Subcutaneous abdominal adipose tissue (tissue), 5 donors: Measurements from ENCODE around the gene GLDN.

ENCODE experiments used
- H3K27ac ChIP-seq: one replicate; pipeline ENCODE4 v1.7.0; 2013; ENCODE audit warnings: low read depth, mild to moderate bottlenecking, inconsistent platforms, low read length, moderate library complexity
- H3K27me3 ChIP-seq, 5 donors: one replicate each; pipeline ENCODE4 v1.7.0; 2013; ENCODE audit warnings: low read length in 5 of 5, inconsistent platforms in 1 of 5; ENCODE audit not compliant: control insufficient read depth in 5 of 5, insufficient read depth in 4 of 5
- H3K36me3 ChIP-seq, 5 donors: one replicate each; pipeline ENCODE4 v1.7.0; 2013; ENCODE audit warnings: low read length in 5 of 5; ENCODE audit not compliant: control insufficient read depth in 5 of 5, insufficient read depth in 5 of 5
- H3K4me1 ChIP-seq, 5 donors: one replicate each; pipeline ENCODE4 v1.7.0; 2013; ENCODE audit warnings: low read length in 5 of 5, mild to moderate bottlenecking in 3 of 5, moderate library complexity in 1 of 5; ENCODE audit not compliant: control insufficient read depth in 5 of 5, insufficient read depth in 5 of 5
- H3K4me3 ChIP-seq, 5 donors: one replicate each; pipeline ENCODE4 v1.7.0; 2013; ENCODE audit warnings: low read length in 5 of 5, low read depth in 1 of 5
- H3K9ac ChIP-seq, 5 donors: one replicate each; pipeline ENCODE4 v1.7.0; 2013; ENCODE audit warnings: low read length in 5 of 5, mild to moderate bottlenecking in 4 of 5, moderate library complexity in 3 of 5
- H3K9me3 ChIP-seq, 5 donors: one replicate each; pipeline ENCODE4 v1.7.0; 2013; ENCODE audit warnings: low read length in 5 of 5; ENCODE audit not compliant: control insufficient read depth in 5 of 5
- donor health status: healthy.
- donor health status: healthy.
- donor health status: healthy.
- donor health status: healthy.
- donor health status: healthy.

Gene GLDN

GRCh38 chr15:51396921-51397320 is 55.5 kb downstream of the GLDN start:
- Histone ChIP-seq H3K9me3 (no peaks in the 10 kb centered on the region), H3K27me3 (no peaks in the 10 kb centered on the region), H3K36me3 (peaks cover 0 to 11% (median 0%) of the 10 kb centered on the region in 5 donors), H3K4me1 (no peaks in the 10 kb centered on the region), H3K27ac (no peak overlapping the region), H3K9ac (no peak overlapping the region), H3K4me3 (no peak overlapping the region)

GRCh38 chr15:51398626-51399025 is 57.2 kb downstream of the GLDN start:
- Histone ChIP-seq H3K27me3 (no peaks in the 10 kb centered on the region), H3K4me1 (no peaks in the 10 kb centered on the region), H3K27ac (no peak overlapping the region), H3K9ac (no peak overlapping the region), H3K36me3 (peaks cover 0 to 18% (median 0%) of the 10 kb centered on the region in 5 donors), H3K4me3 (no peak overlapping the region), H3K9me3 (no peaks in the 10 kb centered on the region)

- Histone ChIP-seq H3K27me3 (no peaks in the 10 kb centered on the region), H3K36me3 (peaks cover 0 to 20% (median 3%) of the 10 kb centered on the region in 5 donors), H3K9ac (no peak overlapping the region), H3K4me1 (no peaks in the 10 kb centered on the region), H3K4me3 (no peak overlapping the region), H3K9me3 (no peaks in the 10 kb centered on the region), H3K27ac (no peak overlapping the region)
Observed at GRCh38 chr15:51401051-51401780, 59.8 kb downstream of the GLDN start.

- Histone ChIP-seq H3K9ac (no peak overlapping the region), H3K9me3 (no peaks in the 10 kb centered on the region), H3K4me3 (no peak overlapping the region), H3K27ac (no peak overlapping the region), H3K36me3 (peaks cover 0 to 20% (median 3%) of the 10 kb centered on the region in 5 donors), H3K4me1 (no peaks in the 10 kb centered on the region), H3K27me3 (no peaks in the 10 kb centered on the region)
Observed at GRCh38 chr15:51401872-51402517, 60.5 kb downstream of the GLDN start.

GRCh38 chr15:51403072-51403878 is 61.8 kb downstream of the GLDN start:
- Histone ChIP-seq H3K27ac (no peak overlapping the region), H3K4me3 (no peak overlapping the region), H3K4me1 (no peaks in the 10 kb centered on the region), H3K27me3 (no peaks in the 10 kb centered on the region), H3K9me3 (no peaks in the 10 kb centered on the region), H3K9ac (no peak overlapping the region), H3K36me3 (peaks cover 0 to 22% (median 3%) of the 10 kb centered on the region in 5 donors)

GRCh38 chr15:51403946-51404695 is 62.7 kb downstream of the GLDN start:
- no peaks in the 10 kb centered on the region for H3K27me3 ChIP-seq
- H3K9ac ChIP-seq = no peak overlapping the region
- H3K4me3 ChIP-seq = no peak overlapping the region
- no peak overlapping the region for H3K27ac ChIP-seq
- no peaks in the 10 kb centered on the region for H3K4me1 ChIP-seq
- H3K36me3 ChIP-seq = peaks cover 0 to 22% (median 3%) of the 10 kb centered on the region in 5 donors
- no peaks in the 10 kb centered on the region for H3K9me3 ChIP-seq

GRCh38 chr15:51405693-51406523 is 64.5 kb downstream of the GLDN start:
- Histone ChIP-seq H3K27ac (no peak overlapping the region), H3K9ac (no peak overlapping the region)

GRCh38 chr15:51414256-51414860 is 72.9 kb downstream of the GLDN start:
- Histone ChIP-seq H3K9me3 (no peaks in the 10 kb centered on the region), H3K27ac (no peak overlapping the region), H3K9ac (no peak overlapping the region), H3K4me3 (no peak overlapping the region), H3K4me1 (no peaks in the 10 kb centered on the region), H3K36me3 (peaks cover 0 to 15% (median 0%) of the 10 kb centered on the region in 5 donors), H3K27me3 (no peaks in the 10 kb centered on the region)

More at GRCh38 chr15:51405693-51406523, 64.5 kb downstream of the GLDN start:
- H3K4me3 ChIP-seq = no peak overlapping the region
- H3K4me1 ChIP-seq = no peaks in the 10 kb centered on the region
- no peaks in the 10 kb centered on the region for H3K9me3 ChIP-seq
- H3K27me3 ChIP-seq = no peaks in the 10 kb centered on the region
- H3K36me3 ChIP-seq = peaks cover 0 to 20% (median 3%) of the 10 kb centered on the region in 5 donors

- Histone ChIP-seq H3K4me3 (no peak overlapping the region), H3K4me1 (no peaks in the 10 kb centered on the region), H3K9me3 (no peaks in the 10 kb centered on the region), H3K27me3 (no peaks in the 10 kb centered on the region), H3K36me3 (peaks cover 0 to 15% (median 0%) of the 10 kb centered on the region in 5 donors), H3K9ac (no peak overlapping the region), H3K27ac (no peak overlapping the region)
Observed at GRCh38 chr15:51416129-51416528, 74.7 kb downstream of the GLDN start.
